Natural killer cell (primary cell): ENCODE results near the gene PTPRN2. TPM values are rescaled to one million over a fixed set of nuclear protein-coding genes. Genes with fewer than 3 reads are reported as not detected.

Experiments used
- ATAC-seq, 3 donors: fragments of 150-1000 bp in 2 of 3; fragments of 200-7000 bp in 1 of 3; cut with Tn5 transposase; 1 replicate in 1 of 3; 2 replicates in 2 of 3; pipeline ENCODE4 v1.10.0; 2021; ENCODE audit warnings: mild to moderate bottlenecking in 2 of 3, moderate library complexity in 2 of 3
- DNase-seq, 2 donors: peaks; one replicate each; pipeline versions ENCODE4 v3.0.0 to v3.0.0-alpha.2; 2013 to 2021; ENCODE audit warnings: mixed read lengths in 1 of 2
- H3K27ac ChIP-seq: one replicate; pipeline ENCODE4 v1.5.1; 2013; ENCODE audit warnings: mild to moderate bottlenecking, low read length
- H3K27me3 ChIP-seq: one replicate; pipeline ENCODE4 v1.6.1; 2013; ENCODE audit warnings: low read length; ENCODE audit not compliant: control insufficient read depth, insufficient read depth
- H3K36me3 ChIP-seq: one replicate; pipeline ENCODE4 v1.6.1; 2013; ENCODE audit warnings: low read length; ENCODE audit not compliant: control insufficient read depth, insufficient read depth
- H3K4me1 ChIP-seq: one replicate; pipeline ENCODE4 v1.6.1; 2013; ENCODE audit warnings: low read length; ENCODE audit not compliant: control insufficient read depth, insufficient read depth
- H3K4me3 ChIP-seq: one replicate; pipeline ENCODE4 v1.5.1; 2013; ENCODE audit warnings: low read length
- H3K9me3 ChIP-seq: one replicate; pipeline ENCODE4 v1.6.1; 2013; ENCODE audit warnings: low read length; ENCODE audit not compliant: control insufficient read depth, insufficient read depth
- H3K27ac Mint-ChIP-seq, 2 donors: one replicate each; pipeline ENCODE4 v1.8.0; 2022; ENCODE audit warnings: mild to moderate bottlenecking in 2 of 2, mixed read lengths in 2 of 2, moderate library complexity in 1 of 2
- H3K27me3 Mint-ChIP-seq, 2 donors: one replicate each; pipeline ENCODE4 v1.8.0; 2022; ENCODE audit warnings: low read depth in 2 of 2, mixed read lengths in 2 of 2
- H3K36me3 Mint-ChIP-seq: one replicate; pipeline ENCODE4 v1.8.0; 2022; ENCODE audit warnings: mixed read lengths
- H3K4me1 Mint-ChIP-seq, 2 donors: one replicate each; pipeline ENCODE4 v1.8.0; 2022; ENCODE audit warnings: mixed read lengths in 2 of 2
- H3K4me3 Mint-ChIP-seq: one replicate; pipeline ENCODE4 v1.8.0; 2022; ENCODE audit warnings: mild to moderate bottlenecking, moderate library complexity, mixed read lengths
- H3K9me3 Mint-ChIP-seq, 2 donors: one replicate each; pipeline ENCODE4 v1.8.0; 2022; ENCODE audit warnings: mixed read lengths in 2 of 2
- CTCF ChIP-seq: fragments of 200-600 bp; IDR thresholded peaks from one replicate; pipeline ENCODE4 v1.8.0; 2022; ENCODE audit warnings: antibody characterized with exemption
- WGBS: methylation state at CpG from one replicate; pipeline ENCODE4 v1.1.7; 2013; ENCODE audit warnings: missing lambda C conversion rate; ENCODE audit not compliant: insufficient coverage; 5-methylcytosine and 5-hydroxymethylcytosine counted together
- intact Hi-C: fragments of 100-400 bp; cut with micrococcal nuclease; formaldehyde crosslinking; loops from one replicate; pipeline ENCODE4 v1.14.2; 2022
- total RNA-seq, 4 donors: library from RNA; stranded (reverse); fragments of 120-200 nt in 1 of 4; gene quantifications; one replicate each; pipeline versions ENCODE4 v1.2.3 to v1.2.4, GENCODE V29; 2013 to 2022

The PTPRN2 gene
- total RNA-seq, 3 donors from 2014 or later (not counting 1 experiment from before 2014, with no cell fraction given): 1.3 to 2.5 (median 1.9) TPM

- peaks cover 0 to 2% of the 10 kb centered on the region in 2 donors for H3K9me3 Mint-ChIP-seq
- no peaks in the 10 kb centered on the region for H3K9me3 ChIP-seq
- no peaks in the 10 kb centered on the region for H3K36me3 Mint-ChIP-seq
- no peak overlapping the region for H3K4me3 Mint-ChIP-seq
- H3K27ac ChIP-seq: no peak overlapping the region
- DNase-seq (no peak), ATAC-seq (no peak)
- H3K4me1 Mint-ChIP-seq: no peaks in the 10 kb centered on the region
- no peak overlapping the region for H3K4me3 ChIP-seq
- H3K4me1 ChIP-seq: no peaks in the 10 kb centered on the region
- H3K27me3 Mint-ChIP-seq: peaks cover 3 to 6% of the 10 kb centered on the region in 2 donors
- 85% methylated on average over 11 of the region's 11 CpGs for WGBS
- no peaks in the 10 kb centered on the region for H3K27me3 ChIP-seq
- H3K27ac Mint-ChIP-seq: no peak overlapping the region
- intact Hi-C loops: no loop called here
- no peaks in the 10 kb centered on the region for H3K36me3 ChIP-seq
- no peak for TF ChIP-seq CTCF
Measured at GRCh38 chr7:158032561-158033115, 555.0 kb downstream of the PTPRN2 start.

GRCh38 chr7:158031867-158032308 lies 555.7 kb downstream of the PTPRN2 start:
- no peaks in the 10 kb centered on the region for H3K36me3 Mint-ChIP-seq
- no peak overlapping the region for H3K4me3 Mint-ChIP-seq
- Histone ChIP-seq H3K4me3 (no peak overlapping the region), H3K27ac (no peak overlapping the region), H3K9me3 (no peaks in the 10 kb centered on the region), H3K4me1 (no peaks in the 10 kb centered on the region), H3K27me3 (no peaks in the 10 kb centered on the region), H3K36me3 (no peaks in the 10 kb centered on the region)
- DNase-seq (no peak), ATAC-seq (no peak)
- no peaks in the 10 kb centered on the region for H3K4me1 Mint-ChIP-seq
- H3K27ac Mint-ChIP-seq: no peak overlapping the region
- H3K9me3 Mint-ChIP-seq: peaks cover 0 to 2% of the 10 kb centered on the region in 2 donors
- 46% methylated on average over 13 of the region's 13 CpGs for WGBS
- no peak for TF ChIP-seq CTCF
- intact Hi-C loops: no loop called here
- H3K27me3 Mint-ChIP-seq: peaks cover 3 to 6% of the 10 kb centered on the region in 2 donors

- Histone ChIP-seq H3K4me1 (no peaks in the 10 kb centered on the region), H3K27me3 (no peaks in the 10 kb centered on the region), H3K36me3 (no peaks in the 10 kb centered on the region), H3K4me3 (no peak overlapping the region), H3K9me3 (no peaks in the 10 kb centered on the region), H3K27ac (no peak overlapping the region)
- H3K27ac Mint-ChIP-seq: no peak overlapping the region
- no peak overlapping the region for H3K4me3 Mint-ChIP-seq
- intact Hi-C loops: no loop called here
- 85% methylated on average over 11 of the region's 11 CpGs for WGBS
- TF ChIP-seq CTCF: no peak
- H3K36me3 Mint-ChIP-seq: no peaks in the 10 kb centered on the region
- H3K27me3 Mint-ChIP-seq: peaks cover 3 to 6% of the 10 kb centered on the region in 2 donors
- DNase-seq (no peak), ATAC-seq (no peak)
- H3K9me3 Mint-ChIP-seq: peaks cover 0 to 2% of the 10 kb centered on the region in 2 donors
- no peaks in the 10 kb centered on the region for H3K4me1 Mint-ChIP-seq
Measured at GRCh38 chr7:158030566-158030965, 557.1 kb downstream of the PTPRN2 start.

GRCh38 chr7:158030071-158030470 lies 557.6 kb downstream of the PTPRN2 start:
- peaks cover under 1 to 6% of the 10 kb centered on the region in 2 donors for H3K27me3 Mint-ChIP-seq
- H3K4me3 Mint-ChIP-seq: no peak overlapping the region
- H3K9me3 Mint-ChIP-seq: peaks cover 0 to under 1% of the 10 kb centered on the region in 2 donors
- H3K4me3 ChIP-seq: no peak overlapping the region
- no peak for DNase-seq
- H3K4me1 ChIP-seq: no peaks in the 10 kb centered on the region
- no peaks in the 10 kb centered on the region for H3K9me3 ChIP-seq
- H3K27me3 ChIP-seq: no peaks in the 10 kb centered on the region
- intact Hi-C loops: no loop called here
- ATAC-seq: no peak
- no peaks in the 10 kb centered on the region for H3K4me1 Mint-ChIP-seq
- H3K27ac Mint-ChIP-seq: no peak overlapping the region
- H3K36me3 ChIP-seq: no peaks in the 10 kb centered on the region
- no peaks in the 10 kb centered on the region for H3K36me3 Mint-ChIP-seq
- TF ChIP-seq CTCF: no peak
- H3K27ac ChIP-seq: no peak overlapping the region
- 86% methylated on average over 10 of the region's 10 CpGs for WGBS
